Right lobe of liver (tissue), 6 donors: Measurements from ENCODE around the gene ADARB2. TPM values are rescaled to one million over a fixed set of nuclear protein-coding genes. Genes with fewer than 3 reads are reported as not detected.

ENCODE experiments used
- ATAC-seq, 4 donors: fragments of 200-7000 bp; cut with Tn5 transposase; one replicate each; pipeline ENCODE4 v1.9.1; 2020; ENCODE audit warnings: mild to moderate bottlenecking in 4 of 4, moderate library complexity in 4 of 4
- DNase-seq, 3 donors: peaks; one replicate each; pipeline ENCODE4 v3.0.0-alpha.2; 2020
- H3K27ac ChIP-seq, 3 donors: fragments of 200-600 bp; one replicate each; pipeline ENCODE4 v1.8.0; 2022
- H3K27me3 ChIP-seq, 2 donors: fragments of 200-600 bp; one replicate each; pipeline ENCODE4 v1.8.0; 2022
- H3K36me3 ChIP-seq, 4 donors: fragments of 200-600 bp; sonication (generic) in 1 of 4; one replicate each; pipeline versions ENCODE4 v1.5.1 to v1.8.0; 2017 to 2022; ENCODE audit warnings: control low read depth in 1 of 4
- H3K4me1 ChIP-seq, 4 donors: fragments of 200-600 bp; sonication (generic) in 1 of 4; one replicate each; pipeline versions ENCODE4 v1.5.1 to v1.8.0; 2017 to 2022; ENCODE audit warnings: control low read depth in 1 of 4
- H3K4me3 ChIP-seq, 3 donors: fragments of 200-600 bp; one replicate each; pipeline ENCODE4 v1.8.0; 2022
- H3K9me3 ChIP-seq, 4 donors: fragments of 200-600 bp; sonication (generic) in 1 of 4; one replicate each; pipeline versions ENCODE4 v1.5.1 to v1.8.0; 2017 to 2022; ENCODE audit warnings: control low read depth in 1 of 4
- CTCF ChIP-seq, 4 donors: fragments of 200-600 bp in 3 of 4; fragments of 450-650 bp in 1 of 4; IDR thresholded peaks; one replicate each; pipeline versions ENCODE4 v1.5.1 to v1.8.0; 2016 to 2022; ENCODE audit warnings: antibody characterized with exemption in 4 of 4, mild to moderate bottlenecking in 2 of 4
- POLR2A ChIP-seq: fragments of 450-650 bp; IDR thresholded peaks from one replicate; pipeline ENCODE4 v1.6.1; 2017; ENCODE audit warnings: antibody characterized with exemption, mild to moderate bottlenecking
- WGBS: methylation state at CpG from one replicate; pipeline ENCODE4 v1.1.6; 2018; ENCODE audit warnings: low coverage, low lambda C conversion rate; ENCODE audit not compliant: insufficient coverage; ENCODE audit errors: missing lambda C conversion rate; 5-methylcytosine and 5-hydroxymethylcytosine counted together
- intact Hi-C, 2 donors: fragments of 100-400 bp; cut with DNase I; formaldehyde crosslinking; loops; one replicate each; pipeline versions ENCODE4 v1.11.2 to v1.14.1; 2022
- long read RNA-seq: library from polyadenylated mRNA; unstranded; transcript quantifications from one replicate; pipeline ENCODE4 v2.0.0, GENCODE V29; 2019
- total RNA-seq, 6 experiments: library from RNA; depleted of rRNA in 2 of 6; stranded (reverse); fragments of >200 nt in 2 of 6; fragmentation: NEBNext Ultra II Directional in 3 of 6; extraction: Animal tissue kit (Norgen Biotek cat#: 25700) in 3 of 6; gene quantifications; one replicate each; pipeline versions ENCODE4 v1.1.0 to v1.2.4, GENCODE V29; 2016 to 2023
- donor health status: DM: no; HTN: yes; CAD: no.
- donor health status: DM: no; HTN: no; CAD: no.
- donor health status: DM: no; HTN: no; CAD: no.
- donor health status: DM: no; HTN: yes; CAD: no.
- donor health status: DM: no; HTN: yes; CAD: no.

ADARB2 gene
- total RNA-seq, result under 1 TPM; 0.07 to 0.68 (median 0.42) TPM
- long read RNA-seq, result 0 reads

- H3K4me3 ChIP-seq, result no peak within 1 kb of the TSS
- no peaks in the 10 kb centered on the region for H3K9me3 ChIP-seq
- peak; percentile 12 to 59 (median 26) for ATAC-seq
Measured at GRCh38 chr10:1737222-1738061, at the start of gene ADARB2. Gene ADARB2 (minus strand): TSS chr10:1737525.

GRCh38 chr10:1785835-1786234 is 48.5 kb upstream of the ADARB2 start:
- Histone ChIP-seq H3K9me3 (no peaks in the 10 kb centered on the region), H3K4me1 (peaks cover 0 to 18% (median 0%) of the 10 kb centered on the region in 4 donors), H3K36me3 (no peaks in the 10 kb centered on the region), H3K27me3 (no peaks in the 10 kb centered on the region), H3K27ac (peak overlapping the region in 1 of 3 donors; percentile 69), H3K4me3 (no peak overlapping the region)
- intact Hi-C loops, result no loop called here
- DNase-seq, result peak in 1 of 3 donors; percentile 72
- WGBS, result 18% methylated on average over 3 of the region's 3 CpGs
- no peak for TF ChIP-seq CTCF (IDR thresholded peaks at IDR 0.05)
- TF ChIP-seq POLR2A, result no peak
- peak; percentile 56 to 95 (median 84) for ATAC-seq

More at GRCh38 chr10:1737222-1738061, at the start of gene ADARB2:
- TF ChIP-seq POLR2A (no peak), CTCF (IDR thresholded peaks at IDR 0.05) (no peak)
- intact Hi-C loops, result no loop called here
- H3K27me3 ChIP-seq, result no peaks in the 10 kb centered on the region
- 0% methylated on average over 4 of the region's 50 CpGs for whole genome bisulfite sequencing
- H3K27ac ChIP-seq, result no peak within 1 kb of the TSS
- no peaks in the 10 kb centered on the region for H3K36me3 ChIP-seq
- DNase-seq, result no peak
- peaks cover 0 to 13% (median 0%) of the 10 kb centered on the region in 4 donors for H3K4me1 ChIP-seq

GRCh38 chr10:1782841-1783240 is 45.5 kb upstream of the ADARB2 start:
- H3K4me1 ChIP-seq, result peaks cover 0 to 18% (median 0%) of the 10 kb centered on the region in 4 donors
- WGBS, result 69% methylated on average over 5 of the region's 5 CpGs
- no peak overlapping the region for H3K4me3 ChIP-seq
- no peaks in the 10 kb centered on the region for H3K36me3 ChIP-seq
- H3K27ac ChIP-seq, result no peak overlapping the region
- DNase-seq (no peak), ATAC-seq (no peak)
- intact Hi-C loops, result no loop called here
- TF ChIP-seq POLR2A (no peak), CTCF (IDR thresholded peaks at IDR 0.05) (no peak)
- H3K27me3 ChIP-seq, result no peaks in the 10 kb centered on the region
- H3K9me3 ChIP-seq, result no peaks in the 10 kb centered on the region

- ATAC-seq (no peak), DNase-seq (no peak)
- Histone ChIP-seq H3K9me3 (no peaks in the 10 kb centered on the region), H3K27me3 (no peaks in the 10 kb centered on the region), H3K4me1 (peaks cover 0 to under 1% (median 0%) of the 10 kb centered on the region in 4 donors), H3K4me3 (no peak overlapping the region), H3K27ac (no peak overlapping the region), H3K36me3 (no peaks in the 10 kb centered on the region)
- 62% methylated on average over 6 of the region's 10 CpGs for WGBS
- intact Hi-C loops, result no loop called here
- no peak for TF ChIP-seq CTCF (IDR thresholded peaks at IDR 0.05)
- no peak for TF ChIP-seq POLR2A
Measured at GRCh38 chr10:1779796-1780195, 42.5 kb upstream of the ADARB2 start.
